Measurements from ENCODE around the gene ALPK1.

DNA sequence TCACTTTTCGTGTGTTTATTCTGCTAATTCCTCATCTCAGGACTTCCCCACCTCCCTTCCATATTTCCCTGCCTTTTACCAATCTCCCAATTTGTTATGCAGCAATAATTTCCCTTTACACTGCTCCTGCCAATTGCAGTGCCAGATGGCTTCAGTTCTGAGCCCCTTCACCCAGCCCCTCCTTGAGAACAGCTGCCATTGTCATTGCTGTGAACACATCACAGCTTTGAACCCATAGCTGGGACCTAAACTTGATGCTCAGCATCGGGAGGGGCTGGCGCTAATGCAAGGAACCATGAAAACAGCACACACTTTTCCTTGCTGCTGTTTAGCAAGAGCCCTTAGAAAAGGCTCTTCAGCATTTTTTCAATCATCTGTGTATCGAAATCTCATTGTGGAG lies 104.9 kb downstream of the ALPK1 start:
- TF ChIP-seq, protein P1, sequence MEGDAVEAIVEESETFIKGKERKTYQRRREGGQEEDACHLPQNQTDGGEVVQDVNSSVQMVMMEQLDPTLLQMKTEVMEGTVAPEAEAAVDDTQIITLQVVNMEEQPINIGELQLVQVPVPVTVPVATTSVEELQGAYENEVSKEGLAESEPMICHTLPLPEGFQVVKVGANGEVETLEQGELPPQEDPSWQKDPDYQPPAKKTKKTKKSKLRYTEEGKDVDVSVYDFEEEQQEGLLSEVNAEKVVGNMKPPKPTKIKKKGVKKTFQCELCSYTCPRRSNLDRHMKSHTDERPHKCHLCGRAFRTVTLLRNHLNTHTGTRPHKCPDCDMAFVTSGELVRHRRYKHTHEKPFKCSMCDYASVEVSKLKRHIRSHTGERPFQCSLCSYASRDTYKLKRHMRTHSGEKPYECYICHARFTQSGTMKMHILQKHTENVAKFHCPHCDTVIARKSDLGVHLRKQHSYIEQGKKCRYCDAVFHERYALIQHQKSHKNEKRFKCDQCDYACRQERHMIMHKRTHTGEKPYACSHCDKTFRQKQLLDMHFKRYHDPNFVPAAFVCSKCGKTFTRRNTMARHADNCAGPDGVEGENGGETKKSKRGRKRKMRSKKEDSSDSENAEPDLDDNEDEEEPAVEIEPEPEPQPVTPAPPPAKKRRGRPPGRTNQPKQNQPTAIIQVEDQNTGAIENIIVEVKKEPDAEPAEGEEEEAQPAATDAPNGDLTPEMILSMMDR (IDR thresholded peaks at IDR 0.05) = no peak
- no peak for TF ChIP-seq ZFX (IDR thresholded peaks at IDR 0.05; ENCODE audit: borderline replicate concordance)
